HG02588 (cell line): Measurements from ENCODE around the gene OSMR.

ENCODE experiments used
- ATAC-seq: cut with Tn5 transposase; IDR thresholded peaks from one replicate; pipeline ENCODE4 v1.9.1; 2021; ENCODE audit warnings: mild to moderate bottlenecking, moderate library complexity; ENCODE audit not compliant: unreplicated experiment

OSMR gene

GRCh38 chr5:38871058-38871605 lies 25.3 kb downstream of the OSMR start:
- ATAC-seq, result no peak

- ATAC-seq, result no peak
Observed at GRCh38 chr5:38871790-38872551, 26.2 kb downstream of the OSMR start.

GRCh38 chr5:38872826-38873225 lies 27.0 kb downstream of the OSMR start:
- no peak for ATAC-seq

- no peak for ATAC-seq
Observed at GRCh38 chr5:38874948-38875456, 29.2 kb downstream of the OSMR start.

- ATAC-seq, result no peak
Observed at GRCh38 chr5:38878391-38879077, 32.7 kb downstream of the OSMR start.

GRCh38 chr5:38879078-38879460 lies 33.3 kb downstream of the OSMR start:
- no peak for ATAC-seq

- no peak for ATAC-seq
Observed at GRCh38 chr5:38883842-38884241, 38.0 kb downstream of the OSMR start.

- ATAC-seq, result no peak
Observed at GRCh38 chr5:38885208-38885607, 39.4 kb downstream of the OSMR start.

GRCh38 chr5:38888041-38888440 lies 42.2 kb downstream of the OSMR start:
- ATAC-seq, result no peak

GRCh38 chr5:38889424-38889823 lies 43.6 kb downstream of the OSMR start:
- ATAC-seq, result no peak

GRCh38 chr5:38891563-38891962 lies 45.8 kb downstream of the OSMR start:
- no peak for ATAC-seq

GRCh38 chr5:38892363-38892762 lies 46.6 kb downstream of the OSMR start:
- ATAC-seq, result no peak

- ATAC-seq, result no peak
Observed at GRCh38 chr5:38896760-38897159, 50.9 kb downstream of the OSMR start.

GRCh38 chr5:38899936-38900335 lies 54.1 kb downstream of the OSMR start:
- ATAC-seq, result no peak

- no peak for ATAC-seq
Observed at GRCh38 chr5:38905516-38905915, 59.7 kb downstream of the OSMR start.

GRCh38 chr5:38906503-38906902 lies 60.7 kb downstream of the OSMR start:
- ATAC-seq, result no peak

- no peak for ATAC-seq
Observed at GRCh38 chr5:38911933-38912332, 66.1 kb downstream of the OSMR start.

GRCh38 chr5:38913714-38914113 lies 67.9 kb downstream of the OSMR start:
- no peak for ATAC-seq

GRCh38 chr5:38916802-38917201 lies 71.0 kb downstream of the OSMR start:
- ATAC-seq, result no peak

- ATAC-seq, result no peak
Observed at GRCh38 chr5:38921174-38921573, 75.4 kb downstream of the OSMR start.

- peak; percentile 74 for ATAC-seq
Observed at GRCh38 chr5:38922199-38922598, 76.4 kb downstream of the OSMR start.
